DOHH2 (cell line): ENCODE measurements around the gene CYP21A2.
"Not testable (repeated sequence)": the region's sequence is repeated elsewhere in the genome, so short reads cannot be mapped to it uniquely, and the experiment has no call there.

Experiments
- H3F3A ChIP-seq: fragments of 200-600 bp; sonication (generic), shearing (Covaris generic); 2 replicates; pipeline ENCODE4 v1.6.0; 2016; ENCODE audit warnings: antibody characterized with exemption, mild to moderate bottlenecking; ENCODE audit not compliant: control insufficient read depth, insufficient read depth
- H3K27ac ChIP-seq: fragments of 200-600 bp; sonication (generic); 2 replicates; pipeline ENCODE4 v1.5.1; 2014; ENCODE audit warnings: low read depth, mild to moderate bottlenecking, low read length, moderate library complexity
- H3K27me3 ChIP-seq: fragments of 200-600 bp; sonication (generic); 2 replicates; pipeline ENCODE4 v1.6.1; 2014; ENCODE audit warnings: mild to moderate bottlenecking, low read length, mixed read lengths; ENCODE audit not compliant: control insufficient read depth
- H3K36me3 ChIP-seq: fragments of 200-600 bp; sonication (generic); 2 replicates; pipeline ENCODE4 v1.6.1; 2014; ENCODE audit warnings: mild to moderate bottlenecking, low read length, moderate library complexity, mixed read lengths; ENCODE audit not compliant: control insufficient read depth
- H3K4me1 ChIP-seq: fragments of 200-600 bp; sonication (generic); 2 replicates; pipeline ENCODE4 v1.6.1; 2014; ENCODE audit warnings: mild to moderate bottlenecking, low read length, mixed read lengths; ENCODE audit not compliant: control insufficient read depth
- H3K4me2 ChIP-seq: fragments of 200-600 bp; sonication (generic); 2 replicates; pipeline ENCODE4 v1.6.0; 2014; ENCODE audit warnings: mild to moderate bottlenecking, low read length, moderate library complexity
- H3K4me3 ChIP-seq: fragments of 200-600 bp; sonication (generic); 2 replicates; pipeline ENCODE4 v1.5.1; 2014; ENCODE audit warnings: mild to moderate bottlenecking, low read length, mixed read lengths
- H3K79me2 ChIP-seq: fragments of 200-600 bp; sonication (generic); 2 replicates; pipeline ENCODE4 v1.6.1; 2014; ENCODE audit warnings: mild to moderate bottlenecking, low read length, mixed read lengths; ENCODE audit not compliant: control insufficient read depth
- H3K9me2 ChIP-seq: fragments of 200-600 bp; sonication (generic); replicated peaks from 2 replicates; pipeline ENCODE4 v1.6.1; 2014; ENCODE audit warnings: mild to moderate bottlenecking, low read length, mixed read lengths; ENCODE audit not compliant: control insufficient read depth
- H3K9me3 ChIP-seq: fragments of 200-600 bp; sonication (generic); 2 replicates; pipeline ENCODE4 v1.6.1; 2014; ENCODE audit warnings: antibody characterized with exemption, low read length, mixed read lengths; ENCODE audit not compliant: control insufficient read depth, insufficient read depth
- H4K20me1 ChIP-seq: fragments of 200-600 bp; sonication (generic); 2 replicates; pipeline ENCODE4 v1.6.0; 2014; ENCODE audit warnings: low read depth, mild to moderate bottlenecking, antibody characterized with exemption, low read length, moderate library complexity; ENCODE audit not compliant: control insufficient read depth, insufficient read depth

The CYP21A2 gene

DNA sequence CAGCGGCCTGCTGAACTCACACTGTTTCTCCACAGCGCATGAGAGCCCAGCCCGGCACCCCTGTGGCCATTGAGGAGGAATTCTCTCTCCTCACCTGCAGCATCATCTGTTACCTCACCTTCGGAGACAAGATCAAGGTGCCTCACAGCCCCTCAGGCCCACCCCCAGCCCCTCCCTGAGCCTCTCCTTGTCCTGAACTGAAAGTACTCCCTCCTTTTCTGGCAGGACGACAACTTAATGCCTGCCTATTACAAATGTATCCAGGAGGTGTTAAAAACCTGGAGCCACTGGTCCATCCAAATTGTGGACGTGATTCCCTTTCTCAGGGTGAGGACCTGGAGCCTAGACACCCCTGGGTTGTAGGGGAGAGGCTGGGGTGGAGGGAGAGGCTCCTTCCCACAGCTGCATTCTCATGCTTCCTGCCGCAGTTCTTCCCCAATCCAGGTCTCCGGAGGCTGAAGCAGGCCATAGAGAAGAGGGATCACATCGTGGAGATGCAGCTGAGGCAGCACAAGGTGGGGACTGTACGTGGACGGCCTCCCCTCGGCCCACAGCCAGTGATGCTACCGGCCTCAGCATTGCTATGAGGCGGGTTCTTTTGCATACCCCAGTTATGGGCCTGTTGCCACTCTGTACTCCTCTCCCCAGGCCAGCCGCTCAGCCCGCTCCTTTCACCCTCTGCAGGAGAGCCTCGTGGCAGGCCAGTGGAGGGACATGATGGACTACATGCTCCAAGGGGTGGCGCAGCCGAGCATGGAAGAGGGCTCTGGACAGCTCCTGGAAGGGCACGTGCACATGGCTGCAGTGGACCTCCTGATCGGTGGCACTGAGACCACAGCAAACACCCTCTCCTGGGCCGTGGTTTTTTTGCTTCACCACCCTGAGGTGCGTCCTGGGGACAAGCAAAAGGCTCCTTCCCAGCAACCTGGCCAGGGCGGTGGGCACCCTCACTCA is 1.4 kb downstream of the CYP21A2 start:
- H3K79me2 ChIP-seq, H3K27me3 ChIP-seq, H3K4me2 ChIP-seq, H3F3A ChIP-seq, H3K9me2 ChIP-seq, H3K9me3 ChIP-seq, H3K36me3 ChIP-seq, H4K20me1 ChIP-seq, H3K27ac ChIP-seq, H3K4me1 ChIP-seq, H3K4me3 ChIP-seq: not testable (repeated sequence)

DNA sequence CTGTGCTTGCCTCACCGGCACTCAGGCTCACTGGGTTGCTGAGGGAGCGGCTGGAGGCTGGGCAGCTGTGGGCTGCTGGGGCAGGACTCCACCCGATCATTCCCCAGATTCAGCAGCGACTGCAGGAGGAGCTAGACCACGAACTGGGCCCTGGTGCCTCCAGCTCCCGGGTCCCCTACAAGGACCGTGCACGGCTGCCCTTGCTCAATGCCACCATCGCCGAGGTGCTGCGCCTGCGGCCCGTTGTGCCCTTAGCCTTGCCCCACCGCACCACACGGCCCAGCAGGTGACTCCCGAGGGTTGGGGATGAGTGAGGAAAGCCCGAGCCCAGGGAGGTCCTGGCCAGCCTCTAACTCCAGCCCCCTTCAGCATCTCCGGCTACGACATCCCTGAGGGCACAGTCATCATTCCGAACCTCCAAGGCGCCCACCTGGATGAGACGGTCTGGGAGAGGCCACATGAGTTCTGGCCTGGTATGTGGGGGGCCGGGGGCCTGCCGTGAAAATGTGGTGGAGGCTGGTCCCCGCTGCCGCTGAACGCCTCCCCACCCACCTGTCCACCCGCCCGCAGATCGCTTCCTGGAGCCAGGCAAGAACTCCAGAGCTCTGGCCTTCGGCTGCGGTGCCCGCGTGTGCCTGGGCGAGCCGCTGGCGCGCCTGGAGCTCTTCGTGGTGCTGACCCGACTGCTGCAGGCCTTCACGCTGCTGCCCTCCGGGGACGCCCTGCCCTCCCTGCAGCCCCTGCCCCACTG is 2.3 kb downstream of the CYP21A2 start:
- H3K4me2 ChIP-seq, H3K79me2 ChIP-seq, H3F3A ChIP-seq, H3K27me3 ChIP-seq, H3K36me3 ChIP-seq, H3K4me3 ChIP-seq, H3K27ac ChIP-seq, H3K4me1 ChIP-seq, H3K9me2 ChIP-seq, H4K20me1 ChIP-seq, H3K9me3 ChIP-seq: not testable (repeated sequence)

DNA sequence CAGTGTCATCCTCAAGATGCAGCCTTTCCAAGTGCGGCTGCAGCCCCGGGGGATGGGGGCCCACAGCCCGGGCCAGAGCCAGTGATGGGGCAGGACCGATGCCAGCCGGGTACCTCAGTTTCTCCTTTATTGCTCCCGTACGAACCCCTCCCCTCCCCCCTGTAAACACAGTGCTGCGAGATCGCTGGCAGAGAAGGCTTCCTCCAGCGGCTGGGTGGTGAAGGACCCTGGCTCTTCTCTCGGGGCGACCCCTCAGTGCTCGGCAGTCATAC is 2.8 kb downstream of the CYP21A2 start:
- H3K27me3 ChIP-seq, H3K4me3 ChIP-seq, H4K20me1 ChIP-seq, H3K79me2 ChIP-seq, H3F3A ChIP-seq, H3K27ac ChIP-seq, H3K9me3 ChIP-seq, H3K4me2 ChIP-seq, H3K9me2 ChIP-seq, H3K36me3 ChIP-seq, H3K4me1 ChIP-seq: not testable (repeated sequence)

DNA sequence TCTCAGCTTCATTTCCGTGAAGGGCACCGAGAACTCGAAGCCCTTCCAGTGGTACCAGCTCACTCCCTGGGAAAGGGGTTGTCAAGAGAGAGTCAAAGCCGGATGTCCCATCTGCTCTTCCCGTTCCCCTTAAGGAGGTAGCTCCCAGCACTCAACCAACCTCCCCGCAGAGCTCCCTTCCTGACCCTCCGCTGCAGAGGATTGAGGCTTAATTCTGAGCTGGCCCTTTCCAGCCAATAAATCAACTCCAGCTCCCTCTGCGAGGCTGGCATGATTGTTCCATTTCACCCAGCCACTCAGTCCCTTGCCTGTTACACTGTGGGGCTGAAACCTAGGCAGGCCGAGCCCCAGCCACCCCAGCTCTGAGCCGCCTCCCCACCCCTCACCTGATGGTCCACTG is 3.2 kb downstream of the CYP21A2 start:
- H4K20me1 ChIP-seq, H3K27ac ChIP-seq, H3K4me2 ChIP-seq, H3K9me3 ChIP-seq, H3K4me1 ChIP-seq, H3K36me3 ChIP-seq, H3K4me3 ChIP-seq, H3F3A ChIP-seq, H3K9me2 ChIP-seq, H3K79me2 ChIP-seq, H3K27me3 ChIP-seq: not testable (repeated sequence)

DNA sequence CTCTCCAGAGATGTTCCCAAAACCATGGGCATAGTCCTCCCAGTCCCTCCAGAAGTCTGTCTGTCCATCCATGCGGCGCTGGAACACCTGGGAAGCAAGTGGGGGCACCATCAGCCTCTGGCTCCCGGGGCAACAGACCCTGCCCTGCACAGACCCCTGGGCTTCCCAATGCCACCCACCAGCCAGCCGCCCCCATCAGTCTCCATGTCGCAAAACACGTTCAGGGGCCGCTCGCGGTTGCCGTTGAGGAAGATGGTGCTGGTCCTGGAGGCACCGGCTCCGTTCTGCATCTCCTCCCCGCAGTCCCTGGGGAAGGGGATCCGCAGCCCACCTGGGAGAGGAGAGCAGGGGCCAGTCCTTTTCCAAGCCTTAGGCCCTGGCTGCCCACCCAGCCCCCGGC is 4.1 kb downstream of the CYP21A2 start:
- not testable (repeated sequence) for H3F3A ChIP-seq, H3K9me3 ChIP-seq, H3K27me3 ChIP-seq, H3K4me3 ChIP-seq, H3K27ac ChIP-seq, H3K36me3 ChIP-seq, H3K4me1 ChIP-seq, H3K79me2 ChIP-seq, H3K9me2 ChIP-seq, H4K20me1 ChIP-seq, H3K4me2 ChIP-seq

GRCh38 chr6:32043589-32044380 is 5.6 kb downstream of the CYP21A2 start:
- H3K27ac ChIP-seq, H3F3A ChIP-seq, H3K79me2 ChIP-seq, H3K9me2 ChIP-seq, H3K4me3 ChIP-seq, H3K36me3 ChIP-seq, H3K9me3 ChIP-seq, H3K4me2 ChIP-seq, H3K27me3 ChIP-seq, H4K20me1 ChIP-seq, H3K4me1 ChIP-seq: not testable (repeated sequence)

- not testable (repeated sequence) for H3K4me1 ChIP-seq
Observed at GRCh38 chr6:32044916-32045315, 6.7 kb downstream of the CYP21A2 start.

More at GRCh38 chr6:32044916-32045315, 6.7 kb downstream of the CYP21A2 start:
- not testable (repeated sequence) for H3K36me3 ChIP-seq, H4K20me1 ChIP-seq, H3K79me2 ChIP-seq, H3K4me2 ChIP-seq, H3K9me2 ChIP-seq, H3K27me3 ChIP-seq, H3K4me3 ChIP-seq, H3K27ac ChIP-seq, H3F3A ChIP-seq, H3K9me3 ChIP-seq
